Neural cell (in vitro differentiated cells): ENCODE measurements around the gene CFI. TPM values are rescaled to one million over a fixed set of nuclear protein-coding genes. Genes with fewer than 3 reads are reported as not detected.
A peak's percentile ranks its signal among the peaks of the same experiment; 100 is the strongest.

Experiments
- H2AFZ ChIP-seq: fragments of 200-600, 300-800 bp; sonication (generic), shearing (Covaris generic); 2 replicates; pipeline ENCODE4 v1.6.0; 2014; ENCODE audit warnings: low read depth, mild to moderate bottlenecking, antibody characterized with exemption, low read length, moderate library complexity
- H3F3A ChIP-seq: fragments of 200-600 bp; shearing (Covaris generic); 2 replicates; pipeline ENCODE4 v1.6.1; 2016; ENCODE audit warnings: mild to moderate bottlenecking, moderate library complexity, mixed read lengths, antibody characterized with exemption, low read length; ENCODE audit not compliant: insufficient read depth, poor library complexity, severe bottlenecking
- H3K27ac ChIP-seq: fragments of 200-600, 300-800 bp; sonication (generic), shearing (Covaris generic); 2 replicates; pipeline ENCODE4 v1.5.1; 2014; ENCODE audit warnings: mild to moderate bottlenecking, low read length, moderate library complexity
- H3K27me3 ChIP-seq: fragments of 300-800, 200-600 bp; sonication (generic), shearing (Covaris generic); 2 replicates; pipeline ENCODE4 v1.6.0; 2014; ENCODE audit warnings: mild to moderate bottlenecking, low read depth, low read length, moderate library complexity; ENCODE audit not compliant: insufficient read depth
- H3K36me3 ChIP-seq: fragments of 300-800, 200-600 bp; sonication (generic), shearing (Covaris generic); 2 replicates; pipeline ENCODE4 v1.5.1; 2014; ENCODE audit warnings: mild to moderate bottlenecking, antibody characterized with exemption, low read length, moderate library complexity; ENCODE audit not compliant: insufficient read depth
- H3K4me2 ChIP-seq: fragments of 300-800, 200-600 bp; sonication (generic), shearing (Covaris generic); 2 replicates; pipeline ENCODE4 v1.6.0; 2014; ENCODE audit warnings: mild to moderate bottlenecking, low read length
- H3K4me3 ChIP-seq: fragments of 300-800, 200-600 bp; sonication (generic), shearing (Covaris generic); 2 replicates; pipeline ENCODE4 v1.5.1; 2014; ENCODE audit warnings: mild to moderate bottlenecking, low read length, moderate library complexity
- H3K79me2 ChIP-seq: fragments of 200-600 bp; shearing (Covaris generic); replicated peaks from 2 replicates; pipeline ENCODE4 v1.6.0; 2014; ENCODE audit warnings: mild to moderate bottlenecking, low read length, moderate library complexity; ENCODE audit not compliant: insufficient read depth
- H3K9ac ChIP-seq: fragments of 300-800, 200-600 bp; sonication (generic), shearing (Covaris generic); 2 replicates; pipeline ENCODE4 v1.6.1; 2016; ENCODE audit warnings: mild to moderate bottlenecking, low read length, mixed read lengths
- H3K9me2 ChIP-seq: fragments of 200-600 bp; shearing (Covaris generic); 2 replicates; pipeline ENCODE4 v1.6.1; 2016; ENCODE audit warnings: mild to moderate bottlenecking, low read length, mixed read lengths; ENCODE audit not compliant: insufficient read depth
- H3K9me3 ChIP-seq: fragments of 200-600, 300-800 bp; sonication (generic), shearing (Covaris generic); 2 replicates; pipeline ENCODE4 v1.6.1; 2016; ENCODE audit warnings: mild to moderate bottlenecking, mixed run types, low read length, moderate library complexity, mixed read lengths
- H4K20me1 ChIP-seq: fragments of 200-600 bp; shearing (Covaris generic); 2 replicates; pipeline ENCODE4 v1.6.1; 2016; ENCODE audit warnings: mild to moderate bottlenecking, mixed run types; ENCODE audit not compliant: insufficient read depth
- EP300 ChIP-seq: fragments of 450-650 bp; conservative IDR thresholded peaks from 2 replicates; pipeline ENCODE4 v1.6.1; 2014; ENCODE audit warnings: antibody characterized with exemption, mild to moderate bottlenecking, moderate library complexity; ENCODE audit not compliant: poor library complexity, severe bottlenecking
- EZH2 ChIP-seq: fragments of 200-600, 300-800 bp; shearing (Covaris generic), sonication (generic); IDR thresholded peaks from 2 replicates; pipeline ENCODE4 v1.6.1; 2014; ENCODE audit warnings: antibody characterized with exemption, low read length, borderline replicate concordance, mild to moderate bottlenecking; ENCODE audit not compliant: insufficient read depth, poor library complexity, severe bottlenecking
- MXI1 ChIP-seq: fragments of 450-650 bp; conservative IDR thresholded peaks from 2 replicates; pipeline ENCODE4 v1.6.1; 2014; ENCODE audit warnings: antibody characterized with exemption, mild to moderate bottlenecking; ENCODE audit not compliant: poor library complexity, severe bottlenecking
- POLR2AphosphoS5 ChIP-seq: IDR thresholded peaks from 2 replicates; pipeline ENCODE4 v1.6.1; 2012
- RAD21 ChIP-seq: fragments of 450-650 bp; conservative IDR thresholded peaks from 2 replicates; pipeline ENCODE4 v1.6.1; 2014; ENCODE audit warnings: antibody characterized with exemption, mild to moderate bottlenecking, moderate library complexity
- SMC3 ChIP-seq: fragments of 450-650 bp; conservative IDR thresholded peaks from 2 replicates; pipeline ENCODE4 v1.6.1; 2014; ENCODE audit warnings: antibody characterized with exemption, mild to moderate bottlenecking, moderate library complexity; ENCODE audit not compliant: poor library complexity
- TAF1 ChIP-seq: IDR thresholded peaks from 2 replicates; pipeline ENCODE4 v1.6.1; 2012; ENCODE audit warnings: low read depth
- polyA plus RNA-seq: library from polyadenylated mRNA; depleted of rRNA; stranded (reverse); fragments of >200 nt; gene quantifications from 2 replicates; pipeline ENCODE4 v1.2.3, GENCODE V29; 2014
- TF ChIP-seq, protein P1 (sequence below): IDR thresholded peaks from 2 replicates; pipeline ENCODE4 v1.6.1; 2012; ENCODE audit warnings: borderline replicate concordance
- TF ChIP-seq, protein P2 (sequence below): fragments of 450-650 bp; IDR thresholded peaks from 2 replicates; pipeline ENCODE4 v1.5.1; 2014; ENCODE audit warnings: antibody characterized with exemption, mild to moderate bottlenecking, moderate library complexity; ENCODE audit not compliant: poor library complexity, severe bottlenecking

The CFI gene
- polyA plus RNA-seq, 1 donor from 2014 or later: not detected

DNA sequence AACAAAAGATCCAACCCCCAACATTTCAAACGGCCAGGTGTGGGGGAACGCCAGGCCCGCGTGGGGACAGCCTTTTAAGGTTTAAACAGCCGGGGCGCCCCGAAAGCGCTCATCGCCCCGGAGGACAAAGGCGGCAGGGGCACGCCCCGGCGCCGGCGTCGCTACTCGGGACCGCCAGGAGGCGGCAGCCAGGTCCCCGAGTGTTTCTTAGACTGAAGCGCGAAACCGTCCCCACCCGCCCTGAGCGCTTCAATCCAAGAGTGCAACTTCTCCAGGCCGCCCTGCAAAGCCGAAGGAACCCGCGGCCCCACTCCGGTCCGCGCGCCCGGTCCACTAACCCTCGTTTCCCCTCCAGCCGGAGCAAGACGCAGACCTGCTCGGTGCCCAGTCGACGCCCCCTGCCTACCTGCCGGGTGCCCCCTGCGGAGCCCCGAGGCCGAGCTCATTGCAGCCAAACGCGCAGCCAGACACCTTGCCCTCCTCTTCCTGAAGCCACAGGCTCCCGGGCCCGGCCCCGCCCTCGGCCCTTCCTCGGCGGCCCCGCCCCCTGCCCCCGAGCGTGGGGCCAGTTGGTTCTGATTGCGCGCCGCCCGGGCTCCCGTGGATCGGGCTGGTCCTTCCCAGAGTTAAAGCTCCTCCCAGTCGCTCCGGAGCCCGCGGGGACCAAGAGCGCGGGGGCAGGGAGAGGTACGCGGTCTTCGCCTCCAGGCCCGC lies 98.7 kb downstream of the CFI start, which contains the start of gene CASP6:
TSS of gene CASP6 (minus strand) at position 496 of the 714 bp plus-strand sequence. CDS start at position 446, 50 bp downstream.
- no peaks in the 10 kb centered on the region for H3F3A ChIP-seq
- H2AFZ ChIP-seq: peak within 1 kb of the TSS; percentile 80
- TF ChIP-seq, protein P1, sequence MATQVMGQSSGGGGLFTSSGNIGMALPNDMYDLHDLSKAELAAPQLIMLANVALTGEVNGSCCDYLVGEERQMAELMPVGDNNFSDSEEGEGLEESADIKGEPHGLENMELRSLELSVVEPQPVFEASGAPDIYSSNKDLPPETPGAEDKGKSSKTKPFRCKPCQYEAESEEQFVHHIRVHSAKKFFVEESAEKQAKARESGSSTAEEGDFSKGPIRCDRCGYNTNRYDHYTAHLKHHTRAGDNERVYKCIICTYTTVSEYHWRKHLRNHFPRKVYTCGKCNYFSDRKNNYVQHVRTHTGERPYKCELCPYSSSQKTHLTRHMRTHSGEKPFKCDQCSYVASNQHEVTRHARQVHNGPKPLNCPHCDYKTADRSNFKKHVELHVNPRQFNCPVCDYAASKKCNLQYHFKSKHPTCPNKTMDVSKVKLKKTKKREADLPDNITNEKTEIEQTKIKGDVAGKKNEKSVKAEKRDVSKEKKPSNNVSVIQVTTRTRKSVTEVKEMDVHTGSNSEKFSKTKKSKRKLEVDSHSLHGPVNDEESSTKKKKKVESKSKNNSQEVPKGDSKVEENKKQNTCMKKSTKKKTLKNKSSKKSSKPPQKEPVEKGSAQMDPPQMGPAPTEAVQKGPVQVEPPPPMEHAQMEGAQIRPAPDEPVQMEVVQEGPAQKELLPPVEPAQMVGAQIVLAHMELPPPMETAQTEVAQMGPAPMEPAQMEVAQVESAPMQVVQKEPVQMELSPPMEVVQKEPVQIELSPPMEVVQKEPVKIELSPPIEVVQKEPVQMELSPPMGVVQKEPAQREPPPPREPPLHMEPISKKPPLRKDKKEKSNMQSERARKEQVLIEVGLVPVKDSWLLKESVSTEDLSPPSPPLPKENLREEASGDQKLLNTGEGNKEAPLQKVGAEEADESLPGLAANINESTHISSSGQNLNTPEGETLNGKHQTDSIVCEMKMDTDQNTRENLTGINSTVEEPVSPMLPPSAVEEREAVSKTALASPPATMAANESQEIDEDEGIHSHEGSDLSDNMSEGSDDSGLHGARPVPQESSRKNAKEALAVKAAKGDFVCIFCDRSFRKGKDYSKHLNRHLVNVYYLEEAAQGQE: no peak
- TF ChIP-seq EP300: peak; percentile 25
- peak; percentile 67 for TF ChIP-seq RAD21
- TF ChIP-seq TAF1: peak; percentile 59
- TF ChIP-seq SMC3: peak; percentile 76
- TF ChIP-seq MXI1: peak; percentile 37
- TF ChIP-seq, protein P2, sequence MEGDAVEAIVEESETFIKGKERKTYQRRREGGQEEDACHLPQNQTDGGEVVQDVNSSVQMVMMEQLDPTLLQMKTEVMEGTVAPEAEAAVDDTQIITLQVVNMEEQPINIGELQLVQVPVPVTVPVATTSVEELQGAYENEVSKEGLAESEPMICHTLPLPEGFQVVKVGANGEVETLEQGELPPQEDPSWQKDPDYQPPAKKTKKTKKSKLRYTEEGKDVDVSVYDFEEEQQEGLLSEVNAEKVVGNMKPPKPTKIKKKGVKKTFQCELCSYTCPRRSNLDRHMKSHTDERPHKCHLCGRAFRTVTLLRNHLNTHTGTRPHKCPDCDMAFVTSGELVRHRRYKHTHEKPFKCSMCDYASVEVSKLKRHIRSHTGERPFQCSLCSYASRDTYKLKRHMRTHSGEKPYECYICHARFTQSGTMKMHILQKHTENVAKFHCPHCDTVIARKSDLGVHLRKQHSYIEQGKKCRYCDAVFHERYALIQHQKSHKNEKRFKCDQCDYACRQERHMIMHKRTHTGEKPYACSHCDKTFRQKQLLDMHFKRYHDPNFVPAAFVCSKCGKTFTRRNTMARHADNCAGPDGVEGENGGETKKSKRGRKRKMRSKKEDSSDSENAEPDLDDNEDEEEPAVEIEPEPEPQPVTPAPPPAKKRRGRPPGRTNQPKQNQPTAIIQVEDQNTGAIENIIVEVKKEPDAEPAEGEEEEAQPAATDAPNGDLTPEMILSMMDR: peak; percentile 83
- TF ChIP-seq EZH2: no peak
- TF ChIP-seq POLR2AphosphoS5: peak; percentile 13
- H3K79me2 ChIP-seq: no peaks in the 10 kb centered on the region
- peak within 1 kb of the TSS; percentile 74 for H3K9ac ChIP-seq
- no peaks in the 10 kb centered on the region for H3K9me2 ChIP-seq
- H3K4me2 ChIP-seq: peak within 1 kb of the TSS; percentile 59
- no peak within 1 kb of the TSS for H3K27ac ChIP-seq
- no peaks in the 10 kb centered on the region for H3K27me3 ChIP-seq
- peak within 1 kb of the TSS; percentile 94 for H3K4me3 ChIP-seq
- H4K20me1 ChIP-seq: no peaks in the 10 kb centered on the region
- no peaks in the 10 kb centered on the region for H3K9me3 ChIP-seq
- no peaks in the 10 kb centered on the region for H3K36me3 ChIP-seq

DNA sequence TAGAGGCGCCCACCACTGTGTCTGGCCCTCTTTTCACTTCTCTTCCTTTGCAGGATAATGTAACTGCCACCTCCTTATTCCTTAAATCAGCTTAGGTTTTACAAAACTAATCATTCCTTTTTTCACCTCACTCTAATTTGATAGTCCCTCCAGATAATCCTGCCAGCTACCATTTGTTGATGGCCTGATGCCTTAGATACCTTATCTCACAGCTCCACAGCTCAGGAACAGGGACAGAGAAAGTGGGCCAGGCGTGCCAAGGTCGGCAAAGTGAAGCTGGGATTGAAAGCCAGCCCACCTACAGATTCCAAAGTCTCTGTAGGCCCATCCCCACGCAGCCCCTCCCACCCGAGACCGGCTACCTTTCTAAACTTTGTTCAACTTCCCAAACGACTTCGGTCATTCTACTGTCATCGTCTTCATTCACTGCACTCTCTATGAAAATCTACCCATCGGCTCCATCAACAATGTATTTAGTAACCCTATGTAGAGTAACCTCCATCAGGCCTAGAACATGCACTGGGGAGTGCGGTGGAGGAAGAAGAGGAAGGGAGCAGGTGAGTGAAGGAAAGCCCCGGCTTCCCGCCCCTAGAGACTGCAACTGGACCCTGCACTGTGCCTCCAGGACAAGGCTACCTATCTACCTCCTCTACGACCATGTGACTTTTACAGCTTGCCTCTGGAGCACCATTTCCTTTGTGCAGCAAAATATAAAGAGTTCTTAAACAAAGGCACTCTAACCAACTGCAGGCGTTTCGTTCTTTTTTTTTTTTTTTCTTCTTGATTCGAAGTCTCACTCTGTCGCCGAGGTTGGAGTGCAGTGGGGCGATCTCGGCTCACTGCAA lies 100.0 kb downstream of the CFI start:
- H3K4me2 ChIP-seq: no peak overlapping the region
- H3K79me2 ChIP-seq: no peaks in the 10 kb centered on the region
- H3K27ac ChIP-seq: no peak overlapping the region
- no peak overlapping the region for H2AFZ ChIP-seq
- H3K9me3 ChIP-seq: no peaks in the 10 kb centered on the region
- H3K36me3 ChIP-seq: no peaks in the 10 kb centered on the region
- H3K27me3 ChIP-seq: no peaks in the 10 kb centered on the region
- no peak for TF ChIP-seq POLR2AphosphoS5
- no peak for TF ChIP-seq TAF1
- TF ChIP-seq, protein P1: no peak
- no peak for TF ChIP-seq RAD21
- TF ChIP-seq MXI1: no peak
- TF ChIP-seq EP300: no peak
- no peak for TF ChIP-seq EZH2
- TF ChIP-seq SMC3: no peak
- TF ChIP-seq, protein P2: no peak
- no peaks in the 10 kb centered on the region for H4K20me1 ChIP-seq
- H3K4me3 ChIP-seq: peak overlapping the region; percentile 94
- no peak overlapping the region for H3K9ac ChIP-seq
- no peaks in the 10 kb centered on the region for H3K9me2 ChIP-seq
- H3F3A ChIP-seq: no peaks in the 10 kb centered on the region
